GM23338 (cell line): ENCODE measurements around the gene CMTM5. TPM values are rescaled to one million over a fixed set of nuclear protein-coding genes. Genes with fewer than 3 reads are reported as not detected.

Experiments used
- ATAC-seq: fragments of 200-7000 bp; cut with Tn5 transposase; 3 replicates; pipeline ENCODE4 v1.9.1; 2020
- DNase-seq: peaks from one replicate; pipeline ENCODE4 v3.0.0-alpha.2; 2015; ENCODE audit warnings: low spot score
- H2AFZ ChIP-seq: fragments of 200-600 bp; sonication (generic); 2 replicates; pipeline ENCODE4 v1.8.0; 2016; ENCODE audit warnings: antibody characterized with exemption, mild to moderate bottlenecking, moderate library complexity
- H3F3A ChIP-seq: fragments of 200-600 bp; sonication (generic); replicated peaks from 2 replicates; pipeline ENCODE4 v1.8.0; 2017; ENCODE audit warnings: antibody characterized with exemption, mixed run types, low read depth
- H3K27ac ChIP-seq: fragments of 200-600 bp; sonication (generic); 2 replicates; pipeline ENCODE4 v1.6.1; 2016; ENCODE audit warnings: low read depth
- H3K27me3 ChIP-seq: fragments of 200-600 bp; sonication (generic); 2 replicates; pipeline ENCODE4 v1.8.0; 2016; ENCODE audit warnings: mild to moderate bottlenecking, mixed run types, moderate library complexity; ENCODE audit not compliant: insufficient read depth
- H3K36me3 ChIP-seq: fragments of 200-600 bp; sonication (generic); 2 replicates; pipeline ENCODE4 v1.8.0; 2016; ENCODE audit warnings: mild to moderate bottlenecking; ENCODE audit not compliant: insufficient read depth
- H3K4me1 ChIP-seq: fragments of 200-600 bp; sonication (generic); 2 replicates; pipeline ENCODE4 v1.8.0; 2016; ENCODE audit warnings: mild to moderate bottlenecking, moderate library complexity; ENCODE audit not compliant: insufficient read depth
- H3K4me2 ChIP-seq: fragments of 200-600 bp; sonication (generic); 2 replicates; pipeline ENCODE4 v1.7.1; 2017; ENCODE audit warnings: mixed run types
- H3K4me3 ChIP-seq: fragments of 200-600 bp; sonication (generic); 2 replicates; pipeline ENCODE4 v1.6.1; 2016; ENCODE audit warnings: mixed run types
- H3K79me2 ChIP-seq: fragments of 200-600 bp; sonication (generic); replicated peaks from 2 replicates; pipeline ENCODE4 v1.8.0; 2017; ENCODE audit warnings: mild to moderate bottlenecking; ENCODE audit not compliant: insufficient read depth
- H3K9me2 ChIP-seq: fragments of 200-600 bp; sonication (generic); 2 replicates; pipeline ENCODE4 v1.8.0; 2017; ENCODE audit not compliant: insufficient read depth
- H4K20me1 ChIP-seq: fragments of 200-600 bp; sonication (generic); replicated peaks from 2 replicates; pipeline ENCODE4 v1.8.0; 2017; ENCODE audit warnings: mild to moderate bottlenecking; ENCODE audit not compliant: insufficient read depth
- H3K27ac Mint-ChIP-seq: 2 replicates; pipeline ENCODE4 v1.8.0; 2020; ENCODE audit warnings: inconsistent platforms, mild to moderate bottlenecking, moderate library complexity, mixed read lengths
- H3K27me3 Mint-ChIP-seq: 3 replicates; pipeline ENCODE4 v1.8.0; 2022; ENCODE audit warnings: low read depth, mild to moderate bottlenecking, moderate library complexity, mixed read lengths, inconsistent platforms; ENCODE audit not compliant: insufficient read depth, poor library complexity
- H3K36me3 Mint-ChIP-seq: 3 replicates; pipeline ENCODE4 v1.8.0; 2021; ENCODE audit warnings: low read depth, mild to moderate bottlenecking, inconsistent platforms, moderate library complexity, mixed read lengths
- H3K4me1 Mint-ChIP-seq: 3 replicates; pipeline ENCODE4 v1.8.0; 2020; ENCODE audit warnings: mild to moderate bottlenecking, inconsistent platforms, mixed read lengths
- H3K4me3 Mint-ChIP-seq: 3 replicates; pipeline ENCODE4 v1.8.0; 2021; ENCODE audit warnings: moderate library complexity, mild to moderate bottlenecking, inconsistent platforms, mixed read lengths
- H3K9me3 Mint-ChIP-seq: 3 replicates; pipeline ENCODE4 v1.8.0; 2020; ENCODE audit warnings: moderate library complexity, mild to moderate bottlenecking, inconsistent platforms, mixed read lengths
- CTCF ChIP-seq, 2 experiments: fragments of 200-600 bp in 1 of 2; sonication (generic) in 1 of 2; conservative IDR thresholded peaks; 2 replicates each; pipeline versions ENCODE4 v1.5.1 to v1.6.1; 2016 to 2017; ENCODE audit warnings: antibody characterized with exemption in 2 of 2, low read depth in 2 of 2, mild to moderate bottlenecking in 2 of 2, moderate library complexity in 1 of 2
- EZH2 ChIP-seq: fragments of 200-600 bp; sonication (generic); IDR thresholded peaks from one replicate; pipeline ENCODE4 v1.8.0; 2017; ENCODE audit warnings: antibody characterized with exemption, mild to moderate bottlenecking, low read depth; ENCODE audit not compliant: unreplicated experiment
- EZH2phosphoT487 ChIP-seq: fragments of 200-600 bp; sonication (generic); IDR thresholded peaks from one replicate; pipeline ENCODE4 v1.8.1; 2018; ENCODE audit warnings: antibody characterized with exemption; ENCODE audit not compliant: unreplicated experiment
- JUNB ChIP-seq: IDR thresholded peaks from one replicate; pipeline ENCODE4 v1.6.1; 2016; ENCODE audit warnings: antibody characterized with exemption; ENCODE audit not compliant: unreplicated experiment
- NANOG ChIP-seq: IDR thresholded peaks from 2 replicates; pipeline ENCODE4 v1.6.1; 2016; ENCODE audit warnings: antibody characterized with exemption, borderline replicate concordance
- POLR2AphosphoS5 ChIP-seq: IDR thresholded peaks from 2 replicates; pipeline ENCODE4 v1.6.1; 2016; ENCODE audit warnings: antibody characterized with exemption, low read depth
- ZNF114 ChIP-seq: fragments of 250-450 bp; sonication (Bioruptor Pico); IDR thresholded peaks from 2 replicates; pipeline ENCODE4 v1.5.0; 2020; ENCODE audit warnings: mild to moderate bottlenecking, moderate library complexity
- ZNF331 ChIP-seq: fragments of 250-450 bp; sonication (Bioruptor Pico); IDR thresholded peaks from 2 replicates; pipeline ENCODE4 v1.5.0; 2020; ENCODE audit warnings: low read depth, mild to moderate bottlenecking, moderate library complexity
- ZNF462 ChIP-seq: fragments of 250-450 bp; sonication (Bioruptor Pico); IDR thresholded peaks from 2 replicates; pipeline ENCODE4 v1.5.0; 2020; ENCODE audit warnings: mild to moderate bottlenecking, moderate library complexity
- polyA plus RNA-seq: library from polyadenylated mRNA; unstranded; fragments of >200 nt; fragmentation: Nextera tagmentation; extraction: Ambion mirVana; gene quantifications from 2 replicates; pipeline ENCODE4 v1.2.1, GENCODE V29; 2016
- total RNA-seq: library from RNA; depleted of rRNA; stranded (reverse); fragments of >200 nt; shearing (Covaris generic); gene quantifications from 2 replicates; pipeline ENCODE4 v1.2.3, GENCODE V29; 2014
- TF ChIP-seq, protein P1 (sequence below): IDR thresholded peaks from 2 replicates; pipeline ENCODE4 v1.6.1; 2016; ENCODE audit warnings: antibody characterized with exemption

Gene CMTM5
- total and polyA plus RNA-seq, 2 experiments from 2014 or later, result 0.24 TPM; not detected in 1

DNA sequence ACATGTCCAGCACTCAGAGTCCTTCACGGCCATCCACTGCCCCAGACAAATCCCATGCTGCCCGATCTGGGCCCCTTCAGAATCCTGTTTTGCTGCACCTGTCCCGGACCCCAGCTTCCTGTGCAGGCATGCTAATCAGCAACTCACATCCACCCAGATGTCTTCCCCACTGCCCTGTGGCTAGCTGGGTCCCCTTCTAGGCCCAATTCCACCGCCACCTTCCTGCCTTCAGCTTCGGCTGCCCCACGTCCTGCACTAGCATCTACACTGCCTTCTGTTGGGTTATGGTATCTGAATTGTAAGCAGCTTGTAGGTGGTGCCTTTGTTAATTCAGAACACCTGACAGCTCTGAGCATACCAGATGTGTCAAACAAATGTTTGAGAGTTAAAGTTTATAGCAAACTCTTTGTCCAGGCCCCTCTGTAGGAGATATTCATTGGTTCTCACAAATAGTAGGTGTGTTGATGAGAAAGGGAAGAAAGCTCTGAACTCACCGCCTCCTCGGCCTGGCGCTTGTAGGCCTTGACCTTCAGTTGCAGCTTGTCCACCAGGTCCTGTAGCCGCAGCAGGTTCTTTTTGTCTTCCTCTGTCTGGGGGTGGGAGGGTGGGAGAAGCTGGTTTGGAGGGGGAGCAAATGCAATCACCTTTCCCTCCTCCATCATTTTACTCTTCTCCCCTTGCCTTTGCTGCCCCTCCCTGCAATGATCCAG is 6.0 kb downstream of the CMTM5 start:
- Histone ChIP-seq H3K4me1 (no peaks in the 10 kb centered on the region), H3K79me2 (no peaks in the 10 kb centered on the region), H3K27me3 (peaks cover 14% of the 10 kb centered on the region; the same call in 1 of the 2 replicates), H3K27ac (no peak overlapping the region), H3K36me3 (no peaks in the 10 kb centered on the region), H2AFZ (no peak overlapping the region), H3K4me3 (no peak overlapping the region), H3F3A (no peaks in the 10 kb centered on the region), H4K20me1 (no peaks in the 10 kb centered on the region; the same call in 1 of the 2 replicates), H3K4me2 (no peak overlapping the region), H3K9me2 (no peaks in the 10 kb centered on the region)
- peaks cover 13% of the 10 kb centered on the region for H3K27me3 Mint-ChIP-seq
- no peak for ATAC-seq
- peaks cover 8% of the 10 kb centered on the region for H3K4me1 Mint-ChIP-seq
- DNase-seq, result no peak
- H3K9me3 Mint-ChIP-seq, result no peaks in the 10 kb centered on the region; the same call in 2 of the 3 replicates
- no peaks in the 10 kb centered on the region; the same call in 2 of the 3 replicates for H3K36me3 Mint-ChIP-seq
- no peak overlapping the region for H3K27ac Mint-ChIP-seq
- H3K4me3 Mint-ChIP-seq, result no peak overlapping the region
- TF ChIP-seq POLR2AphosphoS5, result no peak
- no peak for TF ChIP-seq ZNF331 (CRISPR knock-in tag)
- no peak for TF ChIP-seq ZNF114 (CRISPR knock-in tag)
- no peak for TF ChIP-seq JUNB
- TF ChIP-seq, protein P1, sequence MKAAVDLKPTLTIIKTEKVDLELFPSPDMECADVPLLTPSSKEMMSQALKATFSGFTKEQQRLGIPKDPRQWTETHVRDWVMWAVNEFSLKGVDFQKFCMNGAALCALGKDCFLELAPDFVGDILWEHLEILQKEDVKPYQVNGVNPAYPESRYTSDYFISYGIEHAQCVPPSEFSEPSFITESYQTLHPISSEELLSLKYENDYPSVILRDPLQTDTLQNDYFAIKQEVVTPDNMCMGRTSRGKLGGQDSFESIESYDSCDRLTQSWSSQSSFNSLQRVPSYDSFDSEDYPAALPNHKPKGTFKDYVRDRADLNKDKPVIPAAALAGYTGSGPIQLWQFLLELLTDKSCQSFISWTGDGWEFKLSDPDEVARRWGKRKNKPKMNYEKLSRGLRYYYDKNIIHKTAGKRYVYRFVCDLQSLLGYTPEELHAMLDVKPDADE, result no peak
- TF ChIP-seq EZH2phosphoT487, result no peak
- TF ChIP-seq EZH2, result no peak
- no peak for TF ChIP-seq NANOG
- no peak for TF ChIP-seq ZNF462 (CRISPR knock-in tag)
- TF ChIP-seq CTCF (conservative IDR thresholded peaks at IDR 0.05; ENCODE audit: low read depth in 2 of 2), result no peak
